ENCODE measurements around the gene C15orf62. TPM values are rescaled to one million over a fixed set of nuclear protein-coding genes. Genes with fewer than 3 reads are reported as not detected.

Gene C15orf62
- polyA plus RNA-seq, 1 of the 3 experiments (the other 2 are of a cell fraction): not detected

DNA sequence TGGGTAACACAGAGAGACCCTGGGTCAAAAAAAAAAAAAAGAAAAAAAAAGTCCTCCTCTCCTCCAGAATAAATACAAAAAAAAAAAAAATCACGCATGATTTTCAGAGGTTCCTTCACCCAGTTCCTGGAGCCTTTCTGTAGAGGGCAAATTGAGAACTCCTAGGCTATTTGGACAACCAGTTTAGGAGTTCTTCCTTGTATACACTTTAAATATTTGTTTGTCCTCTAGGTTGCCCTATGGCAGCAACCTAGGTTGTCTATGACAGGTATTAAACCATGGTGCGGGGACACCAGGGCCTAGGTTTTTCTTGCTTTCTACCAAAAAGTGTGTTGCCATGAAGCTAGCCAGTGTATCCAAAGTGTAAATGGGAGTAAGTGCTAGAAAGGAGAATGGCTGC lies 33.3 kb downstream of the C15orf62 start (continued):
- TF ChIP-seq, protein P1, sequence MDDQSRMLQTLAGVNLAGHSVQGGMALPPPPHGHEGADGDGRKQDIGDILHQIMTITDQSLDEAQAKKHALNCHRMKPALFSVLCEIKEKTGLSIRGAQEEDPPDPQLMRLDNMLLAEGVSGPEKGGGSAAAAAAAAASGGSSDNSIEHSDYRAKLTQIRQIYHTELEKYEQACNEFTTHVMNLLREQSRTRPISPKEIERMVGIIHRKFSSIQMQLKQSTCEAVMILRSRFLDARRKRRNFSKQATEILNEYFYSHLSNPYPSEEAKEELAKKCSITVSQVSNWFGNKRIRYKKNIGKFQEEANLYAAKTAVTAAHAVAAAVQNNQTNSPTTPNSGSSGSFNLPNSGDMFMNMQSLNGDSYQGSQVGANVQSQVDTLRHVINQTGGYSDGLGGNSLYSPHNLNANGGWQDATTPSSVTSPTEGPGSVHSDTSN (IDR thresholded peaks at IDR 0.05): no peak
- TF ChIP-seq FOXM1 (IDR thresholded peaks at IDR 0.05; ENCODE audit: low read depth): no peak
- no peak for TF ChIP-seq YY1 (IDR thresholded peaks at IDR 0.05; ENCODE audit: low read depth)
- no peak for TF ChIP-seq ELF1 (IDR thresholded peaks at IDR 0.05)

DNA sequence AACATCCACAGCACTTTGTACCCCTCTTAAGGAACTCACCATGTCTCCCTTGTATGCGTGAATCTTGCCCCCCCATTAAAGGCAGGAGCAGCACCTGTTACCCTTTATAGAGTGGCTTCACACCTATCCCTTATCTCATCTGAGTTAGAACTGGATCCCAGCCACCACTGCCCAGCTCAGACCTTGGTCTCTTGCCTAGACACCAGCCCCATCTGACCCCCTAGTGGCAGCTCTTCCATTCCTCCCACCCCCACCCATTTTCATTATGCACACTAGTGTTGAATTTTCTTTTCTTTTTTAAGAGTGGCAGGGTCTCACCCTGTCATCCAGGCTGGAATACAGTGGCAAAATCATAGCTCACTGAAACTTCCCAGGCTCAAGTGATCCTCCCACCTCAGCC lies 33.9 kb downstream of the C15orf62 start:
- Histone ChIP-seq H3K4me1 (ENCODE audit: control insufficient read depth in 1 of 2, insufficient read depth in 2 of 2, low read depth in 1 of 2, low read length in 1 of 2) (peaks cover 4 to 13% of the 10 kb centered on the region in 2 experiments; a peak in 1 of 4 replicates), H3K4me3 (ENCODE audit: low read depth in 2 of 2, low read length in 1 of 2) (no peak overlapping the region), H4K20me1 (ENCODE audit: insufficient read depth) (no peaks in the 10 kb centered on the region), H3F3A (replicated peaks; ENCODE audit: insufficient read depth) (no peaks in the 10 kb centered on the region), H3K4me2 (no peak overlapping the region), H3K36me3 (replicated peaks in 1 of 2; ENCODE audit: control insufficient read depth in 1 of 2, insufficient read depth in 2 of 2, low read length in 1 of 2) (peaks cover 0 to 9% of the 10 kb centered on the region in 2 experiments), H3K9me2 (no peaks in the 10 kb centered on the region), H3K27me3 (ENCODE audit: insufficient read depth) (no peaks in the 10 kb centered on the region), H3K9me3 (no peaks in the 10 kb centered on the region), H3K9ac (no peak overlapping the region), H2AFZ (ENCODE audit: low read depth) (no peak overlapping the region), H3K79me2 (ENCODE audit: insufficient read depth) (peaks cover 81% of the 10 kb centered on the region), H3K27ac (ENCODE audit: low read depth in 2 of 2, low read length in 1 of 2) (no peak overlapping the region)
- WGBS (ENCODE audit: low lambda C conversion rate): 96% methylated on average over 1 of the region's 1 CpG
- DNase-seq: no peak
- POLR2A ChIA-PET: no interaction called here
- TF ChIP-seq JUND (IDR thresholded peaks at IDR 0.05) (no peak), RFX5 (IDR thresholded peaks at IDR 0.05; ENCODE audit: low read length) (no peak), EZH2phosphoT487 (IDR thresholded peaks at IDR 0.05; ENCODE audit: borderline replicate concordance, low read depth) (no peak), MEF2A (IDR thresholded peaks at IDR 0.05; ENCODE audit: borderline replicate concordance, low read depth) (no peak), POLR2AphosphoS5 (IDR thresholded peaks at IDR 0.05; ENCODE audit: low read depth, low read length) (no peak), RCOR1 (IDR thresholded peaks at IDR 0.05; ENCODE audit: low read length) (no peak), RAD21 (IDR thresholded peaks at IDR 0.05; ENCODE audit: low read length) (no peak)
- TF ChIP-seq, protein P2, sequence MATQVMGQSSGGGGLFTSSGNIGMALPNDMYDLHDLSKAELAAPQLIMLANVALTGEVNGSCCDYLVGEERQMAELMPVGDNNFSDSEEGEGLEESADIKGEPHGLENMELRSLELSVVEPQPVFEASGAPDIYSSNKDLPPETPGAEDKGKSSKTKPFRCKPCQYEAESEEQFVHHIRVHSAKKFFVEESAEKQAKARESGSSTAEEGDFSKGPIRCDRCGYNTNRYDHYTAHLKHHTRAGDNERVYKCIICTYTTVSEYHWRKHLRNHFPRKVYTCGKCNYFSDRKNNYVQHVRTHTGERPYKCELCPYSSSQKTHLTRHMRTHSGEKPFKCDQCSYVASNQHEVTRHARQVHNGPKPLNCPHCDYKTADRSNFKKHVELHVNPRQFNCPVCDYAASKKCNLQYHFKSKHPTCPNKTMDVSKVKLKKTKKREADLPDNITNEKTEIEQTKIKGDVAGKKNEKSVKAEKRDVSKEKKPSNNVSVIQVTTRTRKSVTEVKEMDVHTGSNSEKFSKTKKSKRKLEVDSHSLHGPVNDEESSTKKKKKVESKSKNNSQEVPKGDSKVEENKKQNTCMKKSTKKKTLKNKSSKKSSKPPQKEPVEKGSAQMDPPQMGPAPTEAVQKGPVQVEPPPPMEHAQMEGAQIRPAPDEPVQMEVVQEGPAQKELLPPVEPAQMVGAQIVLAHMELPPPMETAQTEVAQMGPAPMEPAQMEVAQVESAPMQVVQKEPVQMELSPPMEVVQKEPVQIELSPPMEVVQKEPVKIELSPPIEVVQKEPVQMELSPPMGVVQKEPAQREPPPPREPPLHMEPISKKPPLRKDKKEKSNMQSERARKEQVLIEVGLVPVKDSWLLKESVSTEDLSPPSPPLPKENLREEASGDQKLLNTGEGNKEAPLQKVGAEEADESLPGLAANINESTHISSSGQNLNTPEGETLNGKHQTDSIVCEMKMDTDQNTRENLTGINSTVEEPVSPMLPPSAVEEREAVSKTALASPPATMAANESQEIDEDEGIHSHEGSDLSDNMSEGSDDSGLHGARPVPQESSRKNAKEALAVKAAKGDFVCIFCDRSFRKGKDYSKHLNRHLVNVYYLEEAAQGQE (IDR thresholded peaks at IDR 0.05; ENCODE audit: low read depth, low read length): no peak
- TF ChIP-seq, protein P3, sequence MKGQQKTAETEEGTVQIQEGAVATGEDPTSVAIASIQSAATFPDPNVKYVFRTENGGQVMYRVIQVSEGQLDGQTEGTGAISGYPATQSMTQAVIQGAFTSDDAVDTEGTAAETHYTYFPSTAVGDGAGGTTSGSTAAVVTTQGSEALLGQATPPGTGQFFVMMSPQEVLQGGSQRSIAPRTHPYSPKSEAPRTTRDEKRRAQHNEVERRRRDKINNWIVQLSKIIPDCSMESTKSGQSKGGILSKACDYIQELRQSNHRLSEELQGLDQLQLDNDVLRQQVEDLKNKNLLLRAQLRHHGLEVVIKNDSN (IDR thresholded peaks at IDR 0.05; ENCODE audit: borderline replicate concordance, low read depth): no peak
- CTCF ChIA-PET: interaction anchor here (0.9 to 2.4 kb wide), 6 partner anchors 15 to 91 kb away, joined by 3 to 15 read pairs (median 4); partner anchors contain the start of gene VPS18

All from SK-N-SH (cell line).